Sigmoid colon (tissue), 4 donors: ENCODE measurements around the gene KCNAB1.

ENCODE experiments used
- POLR2A ChIP-seq, 2 donors: fragments of 450-650 bp; IDR thresholded peaks; one replicate each; pipeline ENCODE4 v1.6.1; 2016; ENCODE audit warnings: antibody characterized with exemption in 2 of 2, mild to moderate bottlenecking in 2 of 2, moderate library complexity in 2 of 2
- POLR2AphosphoS5 ChIP-seq, 4 donors: sonication (generic); formaldehyde crosslinking; IDR thresholded peaks; one replicate each; pipeline ENCODE4 v1.6.1; 2017; ENCODE audit warnings: antibody characterized with exemption in 4 of 4
- TF ChIP-seq, protein P1 (sequence below), 4 experiments: fragments of 450-650 bp in 3 of 4; fragments of 200-600 bp in 1 of 4; IDR thresholded peaks; one replicate each; pipeline ENCODE4 v1.5.1; 2016 to 2019; ENCODE audit warnings: antibody characterized with exemption in 4 of 4, mild to moderate bottlenecking in 3 of 4, moderate library complexity in 2 of 4

DNA sequence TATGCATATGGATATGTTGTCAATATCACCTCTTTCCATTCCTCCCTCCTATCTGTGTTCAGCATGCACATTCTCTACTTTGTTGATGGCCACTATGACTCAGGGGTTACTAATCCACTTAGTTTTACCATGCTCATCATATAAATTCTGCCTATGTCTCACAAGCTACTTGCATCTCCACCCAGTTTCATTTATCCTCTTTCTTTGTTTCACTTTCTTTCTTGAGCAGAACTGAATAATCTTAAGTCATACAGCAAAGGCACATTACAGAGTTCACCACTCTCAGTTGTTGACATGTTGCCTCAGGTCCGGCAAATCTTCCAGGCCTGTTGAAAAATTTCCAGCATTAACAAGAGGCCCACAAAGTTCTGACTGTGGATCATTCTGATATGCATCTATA lies 363.0 kb downstream of the KCNAB1 start:
- TF ChIP-seq, protein P1, sequence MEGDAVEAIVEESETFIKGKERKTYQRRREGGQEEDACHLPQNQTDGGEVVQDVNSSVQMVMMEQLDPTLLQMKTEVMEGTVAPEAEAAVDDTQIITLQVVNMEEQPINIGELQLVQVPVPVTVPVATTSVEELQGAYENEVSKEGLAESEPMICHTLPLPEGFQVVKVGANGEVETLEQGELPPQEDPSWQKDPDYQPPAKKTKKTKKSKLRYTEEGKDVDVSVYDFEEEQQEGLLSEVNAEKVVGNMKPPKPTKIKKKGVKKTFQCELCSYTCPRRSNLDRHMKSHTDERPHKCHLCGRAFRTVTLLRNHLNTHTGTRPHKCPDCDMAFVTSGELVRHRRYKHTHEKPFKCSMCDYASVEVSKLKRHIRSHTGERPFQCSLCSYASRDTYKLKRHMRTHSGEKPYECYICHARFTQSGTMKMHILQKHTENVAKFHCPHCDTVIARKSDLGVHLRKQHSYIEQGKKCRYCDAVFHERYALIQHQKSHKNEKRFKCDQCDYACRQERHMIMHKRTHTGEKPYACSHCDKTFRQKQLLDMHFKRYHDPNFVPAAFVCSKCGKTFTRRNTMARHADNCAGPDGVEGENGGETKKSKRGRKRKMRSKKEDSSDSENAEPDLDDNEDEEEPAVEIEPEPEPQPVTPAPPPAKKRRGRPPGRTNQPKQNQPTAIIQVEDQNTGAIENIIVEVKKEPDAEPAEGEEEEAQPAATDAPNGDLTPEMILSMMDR (IDR thresholded peaks at IDR 0.05): no peak
- TF ChIP-seq POLR2A (IDR thresholded peaks at IDR 0.05) (no peak), POLR2AphosphoS5 (IDR thresholded peaks at IDR 0.05) (peak in 3 of 4 donors; percentile 14 to 55 (median 41))
